D721Med (cell line): ENCODE measurements around the gene SPOCK1.

ENCODE experiments used
- DNase-seq: peaks from one replicate; pipeline ENCODE4 v3.0.0; 2011; ENCODE audit warnings: low spot score; ENCODE audit not compliant: insufficient read length
- FAIRE-seq: peaks from 2 replicates; lab custom pipeline; 2011; peaks lifted over from hg19 to GRCh38; lab: Jason Lieb, UNC
- CTCF ChIP-seq: IDR thresholded peaks from 2 replicates; pipeline ENCODE4 v1.5.1; 2012; ENCODE audit warnings: mild to moderate bottlenecking, control low read depth; ENCODE audit not compliant: insufficient read depth; ENCODE audit errors: missing control alignments

The SPOCK1 gene

GRCh38 chr5:137438932-137439331 lies 60.2 kb downstream of the SPOCK1 start:
- no peak for FAIRE-seq
- DNase-seq, result no peak
- no peak for TF ChIP-seq CTCF

GRCh38 chr5:137437774-137438173 lies 61.4 kb downstream of the SPOCK1 start:
- no peak for TF ChIP-seq CTCF
- FAIRE-seq (no peak), DNase-seq (no peak)

GRCh38 chr5:137433539-137433938 lies 65.6 kb downstream of the SPOCK1 start:
- DNase-seq, result no peak
- TF ChIP-seq CTCF, result no peak
- FAIRE-seq, result no peak

GRCh38 chr5:137432376-137432775 lies 66.8 kb downstream of the SPOCK1 start:
- FAIRE-seq (no peak), DNase-seq (no peak)
- TF ChIP-seq CTCF, result no peak

- no peak for TF ChIP-seq CTCF
- FAIRE-seq, result no peak
- DNase-seq, result no peak
Observed at GRCh38 chr5:137431051-137431450, 68.1 kb downstream of the SPOCK1 start.

- no peak for TF ChIP-seq CTCF
- FAIRE-seq, result peak; percentile 38
- no peak for DNase-seq
Observed at GRCh38 chr5:137415231-137415681, 83.9 kb downstream of the SPOCK1 start.

GRCh38 chr5:137414112-137414755 lies 84.9 kb downstream of the SPOCK1 start:
- DNase-seq (no peak), FAIRE-seq (no peak)
- TF ChIP-seq CTCF, result no peak
